Activated T-cell treated with anti-CD3 and anti-CD28 coated beads, Interleukin-2, amount 50 U/mL, for 4 hours (primary cell): ENCODE data around the gene AUP1. TPM values are rescaled to one million over a fixed set of nuclear protein-coding genes. Genes with fewer than 3 reads are reported as not detected.
"Not testable (repeated sequence)": the region's sequence is repeated elsewhere in the genome, so short reads cannot be mapped to it uniquely, and the experiment has no call there.

ENCODE experiments used
- ATAC-seq, 2 donors: fragments of 200-7000 bp; cut with Tn5 transposase; one replicate each; pipeline ENCODE4 v1.10.0; 2021
- DNase-seq: peaks from one replicate; pipeline ENCODE4 v3.0.0-alpha.2; 2020
- H3K27me3 Mint-ChIP-seq: one replicate; pipeline ENCODE4 v1.8.0; 2021; ENCODE audit warnings: low read depth, mixed read lengths
- H3K36me3 Mint-ChIP-seq: one replicate; pipeline ENCODE4 v1.8.0; 2022; ENCODE audit warnings: mixed read lengths; ENCODE audit not compliant: insufficient read depth
- H3K4me1 Mint-ChIP-seq: one replicate; pipeline ENCODE4 v1.8.0; 2021; ENCODE audit warnings: low read depth, mixed read lengths
- H3K4me3 Mint-ChIP-seq: one replicate; pipeline ENCODE4 v1.8.0; 2021; ENCODE audit warnings: mild to moderate bottlenecking, moderate library complexity, mixed read lengths
- H3K9me3 Mint-ChIP-seq: one replicate; pipeline ENCODE4 v1.8.0; 2021; ENCODE audit warnings: mixed read lengths
- total RNA-seq, 3 donors: library from RNA; stranded (reverse); gene quantifications; one replicate each; pipeline ENCODE4 v1.2.1, GENCODE V29; 2021

AUP1 gene
- total RNA-seq, 3 donors from 2014 or later, result 200 to 204 (median 203) TPM

DNA sequence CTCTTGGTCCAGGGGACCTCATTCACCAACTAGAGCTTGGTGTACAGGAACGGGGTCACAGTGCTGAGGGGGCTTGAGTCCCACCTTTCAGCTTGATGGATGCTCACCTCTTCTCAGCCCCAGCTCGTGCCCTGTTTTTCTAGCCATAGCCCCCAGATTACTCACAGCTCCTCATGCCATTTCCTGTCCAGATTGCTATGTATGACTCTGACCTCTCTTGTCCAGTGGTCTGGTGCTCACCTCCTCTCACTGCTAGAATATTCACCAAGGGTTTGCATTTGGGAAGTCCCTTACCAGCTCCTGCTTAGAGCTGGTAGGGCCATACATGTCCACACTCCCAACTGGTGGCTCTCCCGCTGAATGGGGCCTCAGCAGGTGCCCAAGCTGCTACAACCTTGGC, 36.0 kb downstream of the AUP1 start:
- Mint-ChIP-seq H3K9me3 (no peaks in the 10 kb centered on the region), H3K4me1 (peaks cover 11% of the 10 kb centered on the region), H3K27me3 (peaks cover 11% of the 10 kb centered on the region), H3K36me3 (peaks cover 37% of the 10 kb centered on the region), H3K4me3 (no peak overlapping the region)
- DNase-seq, result no peak
- no peak for ATAC-seq

DNA sequence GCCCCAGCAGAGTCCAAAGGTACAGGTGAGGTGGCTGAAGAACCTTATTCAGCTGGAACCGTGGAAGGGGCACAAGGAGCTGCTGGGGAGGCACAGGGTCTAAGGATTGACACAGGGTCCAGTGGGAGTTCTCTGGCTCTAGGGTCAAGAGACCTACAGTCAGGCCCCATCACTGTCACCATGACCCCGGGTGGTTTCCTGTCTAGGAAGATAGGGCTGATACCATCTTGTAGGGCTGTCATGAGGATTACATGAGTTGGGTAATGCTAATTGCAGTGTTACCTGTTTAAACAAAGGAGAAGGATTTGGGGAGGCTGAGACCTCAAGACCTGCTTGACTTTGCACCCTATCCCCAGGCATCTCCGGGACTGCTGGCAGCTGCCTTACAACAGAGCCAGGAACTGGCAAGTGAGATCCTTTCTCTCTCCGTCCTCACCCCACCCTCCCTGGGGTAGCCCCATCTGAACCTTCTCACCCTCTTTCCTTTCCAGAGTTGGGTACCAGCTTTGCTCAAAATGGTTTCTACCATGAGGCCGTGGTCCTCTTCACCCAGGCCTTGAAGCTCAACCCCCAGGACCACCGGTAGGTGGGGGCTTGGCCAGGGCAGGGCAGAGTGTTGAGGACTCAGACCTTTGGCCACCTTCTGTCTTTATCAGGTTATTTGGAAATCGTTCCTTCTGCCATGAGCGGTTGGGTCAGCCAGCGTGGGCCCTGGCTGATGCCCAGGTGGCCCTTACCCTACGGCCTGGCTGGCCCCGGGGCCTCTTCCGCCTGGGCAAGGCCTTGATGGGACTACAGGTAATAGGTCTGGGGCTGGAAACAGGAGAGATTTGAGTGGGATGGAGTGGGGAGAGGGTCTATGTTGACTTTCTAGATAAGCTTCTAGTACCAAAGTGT, 37.6 kb downstream of the AUP1 start:
- no peak for ATAC-seq
- Mint-ChIP-seq H3K4me3 (no peak overlapping the region), H3K27me3 (no peaks in the 10 kb centered on the region), H3K36me3 (peaks cover 38% of the 10 kb centered on the region), H3K4me1 (no peaks in the 10 kb centered on the region), H3K9me3 (no peaks in the 10 kb centered on the region)
- DNase-seq, result no peak

DNA sequence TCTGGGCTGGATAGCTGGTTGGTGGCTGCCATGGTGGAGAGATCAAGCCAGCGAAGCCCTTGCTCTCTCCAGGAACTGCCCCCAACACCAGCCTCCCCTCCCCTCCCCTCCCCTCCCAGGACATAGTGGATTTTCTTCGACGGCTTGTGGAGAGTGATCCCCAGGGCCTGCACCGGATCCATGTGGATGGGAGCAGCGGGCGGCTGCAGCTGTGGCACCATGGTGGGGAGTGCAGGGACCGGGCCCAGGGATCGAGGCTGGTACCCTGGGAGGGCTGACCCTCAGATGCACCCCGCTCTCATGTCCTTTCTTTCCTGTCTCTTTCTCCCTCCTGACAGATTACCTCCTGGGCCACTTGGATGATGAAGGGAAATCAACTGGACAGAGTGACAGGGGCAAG, 39.6 kb downstream of the AUP1 start:
- H3K4me1 Mint-ChIP-seq, result peaks cover 2% of the 10 kb centered on the region
- H3K36me3 Mint-ChIP-seq, result peaks cover 47% of the 10 kb centered on the region
- no peak overlapping the region for H3K4me3 Mint-ChIP-seq
- no peak for DNase-seq
- H3K27me3 Mint-ChIP-seq, result no peaks in the 10 kb centered on the region
- no peaks in the 10 kb centered on the region for H3K9me3 Mint-ChIP-seq
- ATAC-seq, result no peak

DNA sequence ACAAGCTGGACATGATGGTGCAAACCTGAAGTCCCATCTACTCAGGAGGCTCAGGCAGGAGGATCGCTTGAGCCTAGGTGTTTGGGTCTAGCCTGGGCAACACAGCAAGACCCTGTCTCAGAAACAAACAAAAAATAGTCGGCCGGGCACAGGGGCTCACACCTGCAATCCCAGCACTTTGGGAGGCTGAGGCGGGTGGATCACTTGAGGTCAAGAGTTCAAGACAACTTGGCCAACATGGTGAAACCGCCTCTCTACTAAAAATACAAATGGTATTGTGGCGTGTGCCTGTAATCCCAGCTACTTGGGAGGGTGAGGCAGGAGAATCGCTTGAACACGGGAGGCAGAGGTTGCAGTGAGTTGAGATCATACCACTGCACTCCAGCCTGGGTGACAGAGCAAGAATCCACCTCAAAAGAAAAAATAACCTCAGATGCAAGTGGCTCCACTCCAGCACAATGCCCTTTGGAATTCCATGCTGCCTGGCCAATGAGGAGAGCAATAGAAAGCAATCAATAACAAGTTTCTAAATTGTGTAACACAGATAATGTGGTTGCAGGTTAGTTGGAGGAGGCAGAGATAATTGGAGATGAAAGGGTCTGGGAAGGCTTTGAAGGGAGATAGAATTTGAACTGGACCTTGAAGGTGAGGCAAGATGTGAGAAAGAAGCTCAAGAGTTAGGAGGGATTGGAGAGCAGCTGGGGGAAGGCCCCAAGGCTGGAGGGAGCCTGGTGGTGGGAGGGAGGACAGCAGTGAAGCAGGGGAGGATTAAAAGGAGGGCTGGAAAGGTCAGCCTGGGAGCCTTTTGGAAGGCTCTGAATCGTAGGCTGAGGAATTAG, 40.6 kb downstream of the AUP1 start:
- H3K4me1 Mint-ChIP-seq, result peaks cover 4% of the 10 kb centered on the region
- ATAC-seq, result no peak

DNA sequence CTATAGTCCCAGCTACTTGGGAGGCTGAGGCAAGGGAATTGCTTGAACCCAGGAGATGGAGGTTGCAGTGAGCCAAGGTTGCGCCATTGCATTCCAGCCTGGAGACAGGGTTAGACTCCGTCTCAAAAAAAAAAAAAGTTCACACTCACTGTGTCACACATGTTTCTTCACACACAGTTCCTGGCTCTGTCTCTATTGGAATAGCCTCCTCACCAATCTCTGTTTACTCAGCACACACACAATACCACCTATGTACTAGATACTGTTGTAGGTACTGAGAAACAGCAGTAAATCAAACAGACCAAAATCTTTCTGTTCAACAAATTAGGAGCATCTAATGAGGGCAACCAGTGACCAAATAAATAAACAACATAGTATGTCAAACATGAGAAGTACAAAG, 43.4 kb downstream of the AUP1 start:
- no peak for DNase-seq
- no peak for ATAC-seq
- H3K4me1 Mint-ChIP-seq, result peaks cover 15% of the 10 kb centered on the region
- H3K4me3 Mint-ChIP-seq, result no peak overlapping the region
- no peaks in the 10 kb centered on the region for H3K9me3 Mint-ChIP-seq
- no peaks in the 10 kb centered on the region for H3K27me3 Mint-ChIP-seq
- H3K36me3 Mint-ChIP-seq, result peaks cover 26% of the 10 kb centered on the region

More for the DNA sequence above, 40.6 kb downstream of the AUP1 start:
- Mint-ChIP-seq H3K4me3 (no peak overlapping the region), H3K27me3 (no peaks in the 10 kb centered on the region), H3K9me3 (no peaks in the 10 kb centered on the region), H3K36me3 (peaks cover 42% of the 10 kb centered on the region)
- DNase-seq, result no peak

DNA sequence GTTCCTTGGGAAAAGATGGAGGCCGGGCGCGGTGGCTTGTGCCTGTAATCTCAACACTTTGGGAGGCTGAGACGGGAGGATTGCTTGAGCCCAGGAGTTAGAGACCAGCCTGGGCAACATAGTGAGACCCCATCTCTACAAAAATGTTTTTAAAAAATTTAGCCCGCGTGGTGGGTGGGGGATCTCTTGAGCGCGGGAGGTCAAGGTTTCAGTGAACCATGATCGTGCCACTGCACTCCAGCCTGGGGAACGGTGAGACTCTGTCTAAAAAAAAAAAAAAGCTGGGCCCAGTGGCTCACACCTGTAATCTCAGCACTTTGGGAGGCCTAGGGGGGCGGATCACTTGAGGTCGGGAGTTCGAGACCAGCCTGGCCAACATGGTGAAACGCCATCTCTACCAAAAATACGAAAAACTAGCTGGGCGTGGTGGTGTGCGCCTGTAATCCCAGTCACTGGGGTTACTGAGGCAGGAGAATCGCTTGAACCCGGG, 45.8 kb downstream of the AUP1 start:
- not testable (repeated sequence) for H3K27me3 Mint-ChIP-seq, ATAC-seq, DNase-seq, H3K9me3 Mint-ChIP-seq
- Mint-ChIP-seq H3K4me1 (peaks cover 30% of the 10 kb centered on the region), H3K36me3 (peaks cover 14% of the 10 kb centered on the region), H3K4me3 (peak overlapping the region; percentile 99)

DNA sequence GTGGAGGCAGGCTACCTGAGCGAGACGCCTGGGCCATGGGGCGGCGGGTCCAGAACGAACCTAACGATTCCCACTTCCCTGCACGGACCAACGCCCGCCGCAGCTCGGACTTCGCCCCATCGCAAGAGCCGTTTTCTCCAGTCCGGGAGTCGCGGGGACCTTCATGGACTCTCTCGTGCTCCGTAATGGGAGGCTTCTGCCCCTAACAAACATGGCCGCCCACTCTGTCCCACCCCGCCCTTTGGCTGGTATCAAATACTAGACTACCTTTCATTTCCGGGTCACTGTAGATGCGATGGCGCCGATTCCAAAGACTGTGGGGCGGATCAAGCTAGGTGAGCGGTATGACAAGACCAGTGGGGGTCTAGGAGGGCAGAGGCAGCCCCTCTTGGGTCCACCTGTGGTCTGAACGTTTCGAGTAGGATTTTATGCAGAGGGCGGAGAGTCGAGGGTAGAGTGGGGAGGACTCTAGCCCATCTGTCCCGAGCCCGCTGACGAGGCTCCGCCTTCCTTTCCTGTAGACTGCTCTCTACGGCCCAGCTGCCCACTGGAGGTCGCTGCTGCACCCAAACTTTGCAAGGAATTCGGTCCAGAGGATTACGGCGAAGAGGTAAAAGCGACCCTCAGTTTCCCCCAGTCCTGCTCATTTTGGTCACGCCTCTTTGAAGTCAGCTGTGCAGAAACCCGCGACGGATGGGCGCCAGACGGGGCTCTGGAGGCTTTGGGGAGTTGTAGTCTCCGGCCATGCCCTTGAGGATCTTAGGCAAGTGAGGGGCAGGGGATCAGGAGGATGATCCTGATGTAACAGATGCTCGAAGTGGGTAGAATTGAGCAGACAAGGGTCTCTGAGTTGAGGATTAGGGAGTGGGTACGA, 46.5 kb downstream of the AUP1 start, which contains the start of the genes CCDC142 and TTC31:
Gene CCDC142, minus strand, starts transcription at position 198 of the 874 bp plus-strand sequence. Its CDS starts 161 bp downstream, at position 37.
Gene TTC31, plus strand, starts transcription at position 281 of the 874 bp plus-strand sequence. Its CDS starts 15 bp downstream, at position 296.
- no peaks in the 10 kb centered on the region for H3K9me3 Mint-ChIP-seq
- peak within 1 kb of the TSS; percentile 99 for H3K4me3 Mint-ChIP-seq
- DNase-seq (peak; percentile 90), ATAC-seq (peak; percentile 91 to 93)
- H3K27me3 Mint-ChIP-seq, result no peaks in the 10 kb centered on the region
- peaks cover 30% of the 10 kb centered on the region for H3K4me1 Mint-ChIP-seq
- H3K36me3 Mint-ChIP-seq, result peaks cover 14% of the 10 kb centered on the region

DNA sequence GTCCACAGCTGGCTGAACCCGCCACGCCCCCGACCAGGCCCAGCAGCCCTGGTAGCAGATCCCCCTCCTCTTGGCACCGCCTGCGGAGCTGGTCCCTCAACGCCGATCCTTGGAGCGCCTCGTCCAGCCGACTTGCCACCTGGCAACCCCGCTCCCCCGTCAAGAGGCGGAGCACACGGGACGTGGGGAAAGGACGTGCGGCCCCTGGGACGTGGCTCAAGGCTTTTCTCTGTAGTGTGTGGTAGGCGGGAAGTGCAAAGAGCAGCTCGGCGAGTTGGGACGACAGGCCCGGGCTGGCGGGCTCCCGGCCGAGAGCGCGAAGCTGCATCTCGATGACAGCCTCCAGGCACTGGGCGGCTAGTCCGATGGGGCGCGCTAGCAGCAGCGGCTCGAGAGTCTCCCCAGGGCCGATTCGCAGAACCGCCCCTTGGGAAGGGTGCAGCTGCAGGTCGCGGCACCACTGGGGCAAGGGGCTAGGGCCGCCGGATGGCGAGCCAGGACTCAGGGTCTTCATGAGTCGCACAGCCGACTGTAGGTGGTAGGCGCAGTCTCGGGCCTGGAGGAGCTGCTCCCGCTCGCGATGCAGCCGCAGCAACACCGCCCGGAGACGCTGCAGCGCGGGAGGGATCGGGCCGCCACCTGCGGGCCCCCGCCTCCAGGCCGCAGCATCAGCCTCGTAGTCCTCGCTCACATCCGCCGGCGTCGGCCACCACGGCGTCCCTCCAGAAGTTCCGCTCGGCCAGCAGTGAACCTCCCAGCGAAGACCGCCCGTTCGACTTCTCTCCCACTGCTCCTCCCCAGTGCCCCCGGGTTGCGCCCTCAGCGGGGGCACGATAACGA, 47.3 kb downstream of the AUP1 start:
- DNase-seq, result no peak
- Mint-ChIP-seq H3K36me3 (peaks cover 17% of the 10 kb centered on the region), H3K9me3 (no peaks in the 10 kb centered on the region), H3K27me3 (no peaks in the 10 kb centered on the region), H3K4me1 (peaks cover 30% of the 10 kb centered on the region), H3K4me3 (peak overlapping the region; percentile 99)
- ATAC-seq, result peak; percentile 60 to 64

DNA sequence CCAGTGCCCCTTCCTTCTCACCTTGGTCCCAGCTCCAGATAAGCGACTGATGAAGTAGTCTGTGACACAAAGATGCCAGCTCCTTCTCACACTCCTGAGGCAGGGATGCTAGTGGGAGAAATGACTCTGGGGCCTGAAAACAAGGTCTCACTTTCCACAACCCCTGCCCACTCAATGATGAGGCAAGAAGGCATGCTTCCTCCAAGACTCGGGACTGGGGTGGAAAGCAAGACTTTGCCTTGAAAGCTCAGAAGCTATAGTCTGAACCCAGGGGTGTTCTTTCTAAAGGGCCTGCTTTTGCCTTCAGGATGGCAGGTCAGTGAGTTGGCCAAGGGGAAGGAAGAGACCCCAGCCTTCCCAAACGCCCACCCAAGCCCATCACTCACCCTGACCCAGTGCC, 48.1 kb downstream of the AUP1 start:
- Mint-ChIP-seq H3K4me3 (peak overlapping the region; percentile 99), H3K27me3 (no peaks in the 10 kb centered on the region), H3K9me3 (no peaks in the 10 kb centered on the region), H3K36me3 (peaks cover 12% of the 10 kb centered on the region), H3K4me1 (peaks cover 30% of the 10 kb centered on the region)
- DNase-seq (no peak), ATAC-seq (no peak)

Other genes with a start within 250 kb of the AUP1 start
- gene SLC4A5, start 186.3 kb downstream of the AUP1 start, total RNA-seq, result 1 to 10 TPM; 1.3 to 1.5 (median 1.4) TPM
- 10 to 100 TPM; 94.4 to 97.7 (median 97.6) TPM for gene DCTN1, start 149.4 kb downstream of the AUP1 start, total RNA-seq
- gene C2orf81, start 108.1 kb downstream of the AUP1 start, total RNA-seq, result 1 to 10 TPM; 1.3 to 1.4 (median 1.4) TPM
- gene WDR54, start 108.0 kb downstream of the AUP1 start, total RNA-seq, result 10 to 100 TPM; 29.1 to 32.1 (median 31.3) TPM
- gene RTKN, start 87.8 kb downstream of the AUP1 start, total RNA-seq, result 1 to 10 TPM in 1 of 3 donors, under 1 TPM in 2; 0.47 to 1.0 (median 0.71) TPM
- gene INO80B, start 74.6 kb downstream of the AUP1 start, total RNA-seq, result 10 to 100 TPM; 49.3 to 72.6 (median 55.8) TPM
- gene WBP1, start 71.3 kb downstream of the AUP1 start, total RNA-seq, result 10 to 100 TPM; 19.3 to 21.5 (median 19.4) TPM
- gene MOGS, start 64.3 kb downstream of the AUP1 start, total RNA-seq, result 100 to 1,000 TPM in 2 of 3 donors, 10 to 100 TPM in 1; 98.7 to 107 (median 103) TPM
- gene MRPL53, start 57.0 kb downstream of the AUP1 start, total RNA-seq, result 100 to 1,000 TPM; 105 to 106 (median 106) TPM
- 10 to 100 TPM; 13.7 to 17.3 (median 13.9) TPM for gene CCDC142, start 46.7 kb downstream of the AUP1 start, total RNA-seq
- gene TTC31, start 46.6 kb downstream of the AUP1 start, total RNA-seq, result 10 to 100 TPM; 22.4 to 23.8 (median 23.4) TPM
- under 1 TPM in 2 of 3 donors, not detected in 1; 0.22 to 0.24 TPM for gene LBX2, start 30.1 kb downstream of the AUP1 start, total RNA-seq
- 10 to 100 TPM; 21.7 to 32.4 (median 28.8) TPM for gene PCGF1, start 22.0 kb downstream of the AUP1 start, total RNA-seq
- not detected for gene TLX2, start 15.3 kb downstream of the AUP1 start, total RNA-seq
- under 1 TPM; 0.28 to 0.34 (median 0.30) TPM for gene DQX1, start 3.5 kb downstream of the AUP1 start, total RNA-seq
- gene HTRA2, start 227 bp upstream of the AUP1 start, total RNA-seq, result 10 to 100 TPM; 46.2 to 54.6 (median 50.5) TPM
- gene LOXL3, start 24.2 kb upstream of the AUP1 start, total RNA-seq, result 1 to 10 TPM in 1 of 3 donors, under 1 TPM in 2; 0.49 to 1.0 (median 0.99) TPM
- 10 to 100 TPM; 24.1 to 27.9 (median 25.9) TPM for gene DOK1, start 25.0 kb upstream of the AUP1 start, total RNA-seq
- gene M1AP, start 118.6 kb upstream of the AUP1 start, total RNA-seq, result not detected
- 1 to 10 TPM; 5.3 to 6.4 (median 5.4) TPM for gene SEMA4F, start 124.5 kb upstream of the AUP1 start, total RNA-seq